HEK293T (cell line): ENCODE measurements around the gene RNU5D-1.
"Not testable (repeated sequence)": the region's sequence is repeated elsewhere in the genome, so short reads cannot be mapped to it uniquely, and the experiment has no call there.

Source experiments
- CTCF ChIA-PET: fragments of 350-600 bp; formaldehyde crosslinking; extraction: SDS; loops from one replicate; lab custom pipeline; 2021; ENCODE audit warnings: antibody characterized with exemption, inconsistent platforms; lab: Yijun Ruan, JAX
- POLR2A ChIA-PET: fragments of 350-600 bp; formaldehyde crosslinking; extraction: SDS; loops from one replicate; lab custom pipeline; 2020; ENCODE audit warnings: antibody characterized with exemption, inconsistent platforms; lab: Yijun Ruan, JAX
- DNase-seq: peaks from one replicate; pipeline ENCODE4 v3.0.0; 2012; ENCODE audit warnings: mixed read lengths; ENCODE audit errors: extremely low spot score
- ARNT ChIP-seq: fragments of 450-650 bp; IDR thresholded peaks from 2 replicates; pipeline ENCODE4 v1.6.1; 2017; ENCODE audit warnings: mild to moderate bottlenecking
- BHLHE40 ChIP-seq: fragments of 450-650 bp; IDR thresholded peaks from 2 replicates; pipeline ENCODE4 v1.6.1; 2016; ENCODE audit warnings: mild to moderate bottlenecking, moderate library complexity, borderline replicate concordance
- CTBP1 ChIP-seq: fragments of 450-650 bp; IDR thresholded peaks from 2 replicates; pipeline ENCODE4 v1.6.1; 2016; ENCODE audit warnings: borderline replicate concordance
- ELF4 ChIP-seq: fragments of 450-650 bp; IDR thresholded peaks from 2 replicates; pipeline ENCODE4 v1.6.1; 2017; ENCODE audit warnings: antibody characterized with exemption
- FOXA1 ChIP-seq: fragments of 450-650 bp; IDR thresholded peaks from 2 replicates; pipeline ENCODE4 v1.6.1; 2016; ENCODE audit warnings: mild to moderate bottlenecking
- FOXK2 ChIP-seq: fragments of 450-650 bp; IDR thresholded peaks from 2 replicates; pipeline ENCODE4 v1.6.1; 2016; ENCODE audit warnings: mild to moderate bottlenecking
- FOXM1 ChIP-seq: fragments of 450-650 bp; IDR thresholded peaks from 2 replicates; pipeline ENCODE4 v1.6.1; 2017; ENCODE audit warnings: mild to moderate bottlenecking, borderline replicate concordance
- HDGF ChIP-seq: fragments of 450-650 bp; IDR thresholded peaks from 2 replicates; pipeline ENCODE4 v1.6.1; 2017; ENCODE audit warnings: antibody characterized with exemption, borderline replicate concordance
- L3MBTL2 ChIP-seq: fragments of 450-650 bp; conservative IDR thresholded peaks from 2 replicates; pipeline ENCODE4 v1.6.1; 2016; ENCODE audit warnings: mild to moderate bottlenecking
- LEF1 ChIP-seq: fragments of 450-650 bp; IDR thresholded peaks from 2 replicates; pipeline ENCODE4 v1.6.1; 2017; ENCODE audit warnings: mild to moderate bottlenecking, borderline replicate concordance
- NFRKB ChIP-seq: fragments of 450-650 bp; IDR thresholded peaks from 2 replicates; pipeline ENCODE4 v1.6.1; 2016; ENCODE audit warnings: mild to moderate bottlenecking, moderate library complexity
- SP1 ChIP-seq: fragments of 450-650 bp; IDR thresholded peaks from 2 replicates; pipeline ENCODE4 v1.6.1; 2017
- SUZ12 ChIP-seq: fragments of 450-650 bp; IDR thresholded peaks from 2 replicates; pipeline ENCODE4 v1.6.1; 2016; ENCODE audit warnings: mild to moderate bottlenecking
- TARDBP ChIP-seq: fragments of 450-650 bp; IDR thresholded peaks from 2 replicates; pipeline ENCODE4 v1.6.1; 2016
- ZNF384 ChIP-seq: fragments of 450-650 bp; IDR thresholded peaks from 2 replicates; pipeline ENCODE4 v1.6.1; 2016
- TF ChIP-seq, protein P1 (sequence below): fragments of 450-650 bp; IDR thresholded peaks from 2 replicates; pipeline ENCODE4 v1.6.1; 2016

Gene RNU5D-1

DNA sequence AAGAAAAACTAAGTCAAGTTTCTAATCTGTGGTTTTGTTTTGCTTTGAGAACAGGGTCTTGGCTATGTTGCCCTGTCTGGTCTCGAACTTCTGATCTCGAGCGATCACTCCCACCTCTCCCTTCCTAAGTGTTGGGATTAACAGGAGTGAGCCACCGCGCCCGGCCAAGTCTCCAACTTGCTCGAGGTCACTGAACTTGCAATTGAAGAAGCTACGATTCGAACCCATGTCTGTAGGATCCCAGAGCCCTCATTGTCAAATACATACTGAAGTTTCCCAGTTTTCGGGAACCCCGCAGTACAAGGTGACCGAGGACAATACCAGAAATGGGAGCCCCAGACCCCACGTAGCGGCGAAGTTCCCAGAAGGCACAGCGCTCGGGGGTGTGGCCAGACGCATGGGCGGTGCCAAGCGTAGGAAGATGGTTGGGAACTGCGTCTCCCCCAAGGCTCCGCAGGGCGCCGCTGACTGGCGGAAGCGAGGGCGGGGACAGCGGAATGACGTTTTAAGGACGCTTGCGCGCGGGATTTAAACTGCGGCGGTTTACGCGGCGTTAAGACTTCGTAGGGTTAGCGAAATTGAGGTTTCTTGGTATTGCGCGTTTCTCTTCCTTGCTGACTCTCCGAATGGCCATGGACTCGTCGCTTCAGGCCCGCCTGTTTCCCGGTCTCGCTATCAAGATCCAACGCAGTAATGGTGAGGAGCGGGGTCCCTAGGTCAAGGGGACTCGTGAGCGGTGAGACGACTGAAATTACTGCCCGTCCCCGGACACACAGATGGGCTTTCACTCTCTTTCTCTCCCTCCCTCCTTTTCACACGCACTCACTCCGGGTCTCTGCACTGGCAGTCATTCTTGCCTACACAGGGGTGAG, 8.6 kb upstream of the RNU5D-1 start, which contains the start of gene KIF2C:
TSS of gene KIF2C (plus strand) at position 531 of the 872 bp plus-strand sequence. CDS start at position 627, 96 bp downstream.
- TF ChIP-seq BHLHE40, result no peak
- no peak for TF ChIP-seq ZNF384
- peak; percentile 96 for TF ChIP-seq FOXM1
- TF ChIP-seq L3MBTL2, result peak; percentile 71
- no peak for TF ChIP-seq ARNT
- TF ChIP-seq, protein P1, sequence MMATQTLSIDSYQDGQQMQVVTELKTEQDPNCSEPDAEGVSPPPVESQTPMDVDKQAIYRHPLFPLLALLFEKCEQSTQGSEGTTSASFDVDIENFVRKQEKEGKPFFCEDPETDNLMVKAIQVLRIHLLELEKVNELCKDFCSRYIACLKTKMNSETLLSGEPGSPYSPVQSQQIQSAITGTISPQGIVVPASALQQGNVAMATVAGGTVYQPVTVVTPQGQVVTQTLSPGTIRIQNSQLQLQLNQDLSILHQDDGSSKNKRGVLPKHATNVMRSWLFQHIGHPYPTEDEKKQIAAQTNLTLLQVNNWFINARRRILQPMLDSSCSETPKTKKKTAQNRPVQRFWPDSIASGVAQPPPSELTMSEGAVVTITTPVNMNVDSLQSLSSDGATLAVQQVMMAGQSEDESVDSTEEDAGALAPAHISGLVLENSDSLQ, result peak; percentile 79
- POLR2A ChIA-PET, result interaction anchor here (1.0 to 2.1 kb wide), 3 partner anchors 8 to 35 kb away, joined by 7 to 8 read pairs (median 7); partner anchors contain the start of genes RNU5D-1 and RPS8
- CTCF ChIA-PET, result interaction anchor here (0.6 to 1.4 kb wide), 2 partner anchors 8 to 43 kb away, joined by 4 to 6 read pairs; partner anchors contain the start of gene RNU5D-1
- DNase-seq, result peak; percentile 98

DNA sequence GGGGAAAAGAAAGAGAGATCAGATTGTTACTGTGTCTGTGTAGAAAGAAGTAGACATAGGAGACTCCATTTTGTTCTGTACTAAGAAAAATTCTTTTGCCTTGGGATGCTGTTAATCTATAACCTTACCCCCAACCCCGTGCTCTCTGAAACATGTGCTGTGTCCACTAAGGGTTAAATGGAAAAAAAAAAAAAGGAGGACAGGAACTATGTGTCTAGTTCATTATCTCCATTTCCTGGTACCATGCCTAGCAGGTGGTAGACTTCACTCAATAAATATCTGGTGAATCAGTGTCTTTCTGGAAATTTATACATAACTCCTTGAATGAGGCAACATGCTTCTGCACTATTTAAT, 8.0 kb upstream of the RNU5D-1 start:
- DNase-seq, CTCF ChIA-PET: not testable (repeated sequence)
- POLR2A ChIA-PET, result interaction anchor here (1.2 kb wide), 1 partner anchor 17 kb away, joined by 7 read pairs; no protein-coding TSS in a partner anchor

- TF ChIP-seq ELF4 (no peak), ZNF384 (no peak), LEF1 (no peak), NFRKB (no peak), SP1 (no peak), FOXA1 (no peak), HDGF (no peak)
- TF ChIP-seq, protein P1, result no peak
- ChIA-PET POLR2A (interaction anchor here (1.5 to 2.8 kb wide), 3 partner anchors 14 to 83 kb away, joined by 6 to 17 read pairs (median 13); partner anchors contain the start of gene RPS8), CTCF (no interaction called here)
- no peak for DNase-seq
Measured at GRCh38 chr1:44735992-44736391, 5.0 kb upstream of the RNU5D-1 start.

DNA sequence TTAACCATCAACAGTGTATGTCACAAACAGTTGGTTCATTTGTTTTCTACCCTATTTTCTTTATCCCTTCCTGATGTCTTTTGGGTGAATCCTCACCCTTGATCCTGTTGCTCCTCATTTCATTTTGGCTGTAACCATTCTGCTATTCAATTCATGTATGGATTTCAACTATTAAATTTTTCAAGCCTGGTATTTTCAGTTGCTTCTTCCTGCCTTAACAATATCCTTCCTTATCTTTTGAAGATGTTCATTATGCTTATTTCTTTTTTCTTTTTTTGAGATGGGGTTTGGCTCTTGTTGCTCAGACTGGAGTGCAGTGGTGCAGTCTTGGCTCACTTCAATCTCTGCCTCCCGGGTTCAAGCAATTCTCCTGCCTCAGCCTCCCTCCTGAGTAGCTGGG, 2.8 kb upstream of the RNU5D-1 start:
- POLR2A ChIA-PET, result interaction anchor here (1.0 to 5.4 kb wide), 3 partner anchors 14 to 766 kb away, joined by 3 to 135 read pairs (median 4); partner anchors contain the start of genes CCDC163 and MMACHC
- TF ChIP-seq CTBP1 (no peak), ZNF384 (no peak), LEF1 (no peak), ELF4 (no peak), FOXK2 (no peak), BHLHE40 (no peak), TARDBP (no peak), ARNT (no peak), FOXM1 (no peak)
- TF ChIP-seq, protein P1, result no peak
- CTCF ChIA-PET, result no interaction called here
- no peak for DNase-seq

DNA sequence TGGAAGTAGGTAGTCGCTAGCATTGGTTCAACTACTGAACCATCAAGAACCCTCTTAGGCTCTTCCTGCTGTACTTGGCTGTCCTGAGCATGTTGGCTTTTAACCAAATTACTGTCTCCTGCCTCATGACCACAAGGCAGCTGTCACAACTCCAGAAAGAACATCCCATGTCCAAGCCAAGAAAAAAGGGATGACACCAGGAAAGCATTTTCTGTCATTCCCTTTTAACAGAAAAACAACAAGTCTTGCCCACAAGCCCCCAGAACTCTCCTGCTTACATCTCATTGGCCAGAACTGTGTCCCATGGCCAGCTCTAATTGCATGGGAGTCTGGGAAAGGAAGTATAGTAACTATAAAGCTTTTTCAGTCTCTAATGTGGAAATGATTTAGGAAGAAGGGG, 2.4 kb upstream of the RNU5D-1 start:
- ChIA-PET CTCF (interaction anchor here (0.6 to 3.6 kb wide), 3 partner anchors 12 to 86 kb away, joined by 4 to 18 read pairs (median 4); no protein-coding TSS in a partner anchor), POLR2A (interaction anchor here (0.8 to 5.4 kb wide), 5 partner anchors 14 to 767 kb away, joined by 3 to 135 read pairs (median 4); partner anchors contain the start of genes CCDC163, MMACHC and RPS8)
- TF ChIP-seq FOXA1 (no peak), ARNT (no peak), HDGF (no peak), LEF1 (no peak), BHLHE40 (no peak), FOXK2 (no peak), ELF4 (no peak), SP1 (no peak), ZNF384 (no peak), FOXM1 (no peak), CTBP1 (no peak), NFRKB (no peak), L3MBTL2 (no peak), TARDBP (no peak), SUZ12 (no peak)
- TF ChIP-seq, protein P1, result no peak
- DNase-seq, result no peak
